HepG2 (cell line): ENCODE measurements around the gene ZNF503. TPM values are rescaled to one million over a fixed set of nuclear protein-coding genes. Genes with fewer than 3 reads are reported as not detected.

Experiments used
- RBM22 ChIP-seq: fragments of 200-400 bp; formaldehyde crosslinking; optimal IDR thresholded peaks from 2 replicates; pipeline ENCODE3; 2017; ENCODE audit warnings: mild to moderate bottlenecking, low read length, moderate library complexity
- ZNF407 ChIP-seq: sonication (generic); formaldehyde crosslinking; IDR thresholded peaks from one replicate; pipeline ENCODE4 v1.5.1; 2020; ENCODE audit warnings: mild to moderate bottlenecking, missing genetic modification reagents; ENCODE audit errors: not compliant biosample characterization
- polyA plus RNA-seq, 8 experiments: library from polyadenylated mRNA; depleted of rRNA in 3 of 8; stranded (reverse) in 7 of 8; unstranded in 1 of 8; fragments of >200 nt; fragmentation: Illumina TruSeq in 4 of 8; extraction: Trizol in 4 of 8; gene quantifications; 2 replicates each; pipeline versions ENCODE4 v1.2.1 to v1.2.3, GENCODE V29; 2011 to 2016; ENCODE audit warnings: low read depth in 4 of 8, missing spikeins in 1 of 8, mixed read lengths in 1 of 8; ENCODE audit not compliant: insufficient read depth in 1 of 8
- total RNA-seq, 5 experiments: library from RNA; depleted of rRNA; stranded (reverse); fragments of >200 nt; fragmentation: Illumina TruSeq; extraction: Trizol; gene quantifications; 2 replicates each; pipeline ENCODE4 v1.2.3, GENCODE V29; 2016; ENCODE audit warnings: low read depth in 1 of 5

ZNF503 gene
- total and polyA plus RNA-seq, 2 of the 13 experiments (the other 11 are each of a cell fraction or from before 2014, with no cell fraction given), result 2.7 to 8.3 TPM

- no peak for TF ChIP-seq ZNF407
- TF ChIP-seq RBM22, result peak; percentile 76
Measured at GRCh38 chr10:75400771-75401568, 594 bp downstream of the ZNF503 start (continued).
